OCI-LY3 (cell line): Measurements from ENCODE around the gene RAPGEF2.

Source experiments
- EZH2phosphoT487 ChIP-seq: fragments of 200-600 bp; shearing (Covaris generic); IDR thresholded peaks from 2 replicates; pipeline ENCODE4 v1.6.1; 2018; ENCODE audit warnings: antibody characterized with exemption, mixed run types, low read depth
- TF ChIP-seq, protein P1 (sequence below): fragments of 200-600, 300-600 bp; sonication (generic); IDR thresholded peaks from 2 replicates; pipeline ENCODE4 v1.5.1; 2014; ENCODE audit warnings: antibody characterized with exemption, low read length, low read depth

- TF ChIP-seq, protein P1, sequence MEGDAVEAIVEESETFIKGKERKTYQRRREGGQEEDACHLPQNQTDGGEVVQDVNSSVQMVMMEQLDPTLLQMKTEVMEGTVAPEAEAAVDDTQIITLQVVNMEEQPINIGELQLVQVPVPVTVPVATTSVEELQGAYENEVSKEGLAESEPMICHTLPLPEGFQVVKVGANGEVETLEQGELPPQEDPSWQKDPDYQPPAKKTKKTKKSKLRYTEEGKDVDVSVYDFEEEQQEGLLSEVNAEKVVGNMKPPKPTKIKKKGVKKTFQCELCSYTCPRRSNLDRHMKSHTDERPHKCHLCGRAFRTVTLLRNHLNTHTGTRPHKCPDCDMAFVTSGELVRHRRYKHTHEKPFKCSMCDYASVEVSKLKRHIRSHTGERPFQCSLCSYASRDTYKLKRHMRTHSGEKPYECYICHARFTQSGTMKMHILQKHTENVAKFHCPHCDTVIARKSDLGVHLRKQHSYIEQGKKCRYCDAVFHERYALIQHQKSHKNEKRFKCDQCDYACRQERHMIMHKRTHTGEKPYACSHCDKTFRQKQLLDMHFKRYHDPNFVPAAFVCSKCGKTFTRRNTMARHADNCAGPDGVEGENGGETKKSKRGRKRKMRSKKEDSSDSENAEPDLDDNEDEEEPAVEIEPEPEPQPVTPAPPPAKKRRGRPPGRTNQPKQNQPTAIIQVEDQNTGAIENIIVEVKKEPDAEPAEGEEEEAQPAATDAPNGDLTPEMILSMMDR: no peak
- no peak for TF ChIP-seq EZH2phosphoT487
These were observed 170.2 kb downstream of the RAPGEF2 start for GRCh38 chr4:159273141-159273438.
